NOMO-1 treated with DMSO at 0.1 percent for 48 hours (cell line): ENCODE data around the gene BCAS2.
A peak's percentile ranks its signal among the peaks of the same experiment; 100 is the strongest.

Source experiments
- DNase-seq: peaks from one replicate; lab custom pipeline; 2025; ENCODE audit not compliant: unreplicated experiment; lab: John Stamatoyannopoulos, UW

BCAS2 gene

DNA sequence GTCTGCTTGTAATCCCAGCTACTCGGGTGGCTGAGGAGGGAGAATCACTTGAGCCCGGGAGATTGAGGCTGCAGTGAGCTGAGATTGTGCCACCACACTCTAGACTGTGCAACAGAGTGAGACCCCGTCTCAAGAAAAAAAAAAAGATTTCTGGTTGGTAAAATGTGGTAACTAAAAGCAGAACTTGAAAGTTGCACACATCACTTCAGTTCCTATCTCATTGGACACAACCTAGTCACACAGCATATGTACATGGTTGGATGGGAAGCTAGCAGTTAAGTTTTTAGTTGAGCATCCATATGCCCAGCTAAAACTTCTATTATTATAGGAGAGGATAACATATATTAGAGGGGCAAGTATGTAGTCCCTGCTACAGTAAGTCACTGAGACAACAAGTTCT lies 22.1 kb downstream of the BCAS2 start:
- peak; percentile 78 for DNase-seq

DNA sequence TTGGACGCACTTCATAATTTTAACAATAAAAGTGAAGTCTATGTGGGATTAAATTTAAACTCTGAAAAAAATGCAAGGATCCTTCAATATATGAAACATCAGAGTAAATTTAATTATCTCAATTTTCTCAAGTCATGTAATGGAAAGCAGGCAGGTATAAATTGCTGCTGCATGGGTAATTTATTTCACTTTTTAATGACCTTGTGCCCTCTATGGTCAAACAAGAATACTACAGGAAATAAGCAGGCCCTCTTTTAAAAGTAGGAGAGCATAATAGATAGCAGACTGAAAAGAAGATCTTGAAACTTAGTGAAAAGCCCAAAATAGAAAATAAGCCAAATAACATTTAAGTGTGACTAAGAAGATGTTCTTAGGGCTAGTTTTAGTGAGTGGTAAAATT lies 22.9 kb downstream of the BCAS2 start:
- DNase-seq: peak; percentile 52

DNA sequence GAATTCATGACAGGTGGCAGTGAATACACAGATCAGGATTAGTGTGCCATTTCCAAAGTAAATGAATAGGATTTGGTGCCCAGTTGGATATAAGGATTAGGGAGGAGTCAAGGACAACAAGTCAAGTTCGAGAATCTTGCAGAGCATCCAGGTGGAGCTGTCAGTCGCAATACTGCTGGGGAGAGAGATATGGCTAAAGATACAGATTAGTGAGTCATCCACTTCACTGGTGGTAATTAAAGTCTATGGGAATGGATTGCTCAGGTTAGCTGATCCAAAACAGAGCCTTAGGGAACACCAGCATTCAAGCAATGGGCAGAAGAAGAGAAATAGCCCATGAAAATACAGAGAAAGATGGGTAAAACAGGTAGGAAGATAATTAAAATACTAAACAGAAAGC lies 26.8 kb downstream of the BCAS2 start:
- DNase-seq: no peak

DNA sequence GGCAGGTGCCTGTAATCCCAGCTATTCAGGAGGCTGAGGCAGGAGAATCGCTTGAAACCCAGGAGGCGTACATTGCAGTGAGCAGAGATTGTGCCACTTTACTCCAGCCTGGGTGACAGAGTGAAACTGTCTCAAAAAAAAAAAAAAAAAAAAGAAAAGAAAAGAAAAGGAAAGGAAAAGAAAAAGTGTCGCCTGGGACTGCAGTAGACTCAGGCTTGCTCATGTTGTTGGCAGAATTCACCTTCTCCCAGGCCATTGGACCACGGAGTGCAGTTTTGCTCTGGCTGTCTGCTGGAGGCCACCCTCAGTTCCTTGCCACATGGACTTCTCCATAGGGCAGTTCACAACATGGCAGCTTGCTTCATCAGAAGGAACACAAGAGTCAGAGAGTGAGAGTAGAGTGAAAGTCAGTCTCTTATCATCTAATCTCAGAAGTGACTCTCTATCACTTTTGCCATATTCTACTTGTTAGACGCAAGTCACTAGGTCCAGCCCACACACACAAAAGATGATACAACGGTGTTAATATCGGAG lies 29.2 kb downstream of the BCAS2 start:
- no peak for DNase-seq

DNA sequence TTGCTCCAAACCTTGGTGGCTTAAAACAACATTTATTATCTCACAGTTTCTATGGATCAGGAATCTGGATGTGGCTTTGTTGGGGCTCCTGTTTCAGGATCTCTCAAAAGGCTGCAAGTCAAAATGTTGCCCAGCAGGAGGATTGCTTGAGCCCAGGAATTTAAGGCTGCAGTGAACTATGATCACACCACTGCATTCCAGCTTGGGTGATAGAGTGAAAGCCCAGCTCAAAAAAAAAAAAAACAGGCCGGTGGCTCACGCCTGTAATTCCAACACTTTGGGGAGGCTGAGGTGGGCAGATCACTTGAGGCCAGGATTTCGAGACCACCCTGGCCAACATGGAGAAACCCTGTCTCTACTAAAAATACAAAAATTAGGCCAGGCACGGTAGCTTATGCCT lies 30.0 kb downstream of the BCAS2 start:
- no peak for DNase-seq

DNA sequence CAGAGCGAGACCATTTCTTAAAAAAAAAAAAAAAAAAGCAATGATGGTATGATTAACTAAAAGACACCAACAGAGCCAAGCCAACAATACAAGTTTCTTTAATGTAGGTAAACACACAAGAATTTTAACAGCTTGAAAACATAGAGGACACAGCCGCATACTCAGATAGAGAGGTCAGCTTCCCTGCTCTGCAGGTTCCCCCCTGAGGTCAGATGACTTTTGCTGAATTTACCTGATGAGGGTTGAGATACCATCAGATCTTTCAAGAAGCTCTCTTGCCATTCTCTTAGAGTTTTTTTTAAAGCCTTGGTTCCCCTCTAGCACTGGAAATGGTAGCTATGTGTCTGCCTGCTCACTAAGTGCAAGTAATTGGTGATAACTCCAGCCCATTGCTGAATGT lies 31.1 kb downstream of the BCAS2 start:
- DNase-seq: no peak

DNA sequence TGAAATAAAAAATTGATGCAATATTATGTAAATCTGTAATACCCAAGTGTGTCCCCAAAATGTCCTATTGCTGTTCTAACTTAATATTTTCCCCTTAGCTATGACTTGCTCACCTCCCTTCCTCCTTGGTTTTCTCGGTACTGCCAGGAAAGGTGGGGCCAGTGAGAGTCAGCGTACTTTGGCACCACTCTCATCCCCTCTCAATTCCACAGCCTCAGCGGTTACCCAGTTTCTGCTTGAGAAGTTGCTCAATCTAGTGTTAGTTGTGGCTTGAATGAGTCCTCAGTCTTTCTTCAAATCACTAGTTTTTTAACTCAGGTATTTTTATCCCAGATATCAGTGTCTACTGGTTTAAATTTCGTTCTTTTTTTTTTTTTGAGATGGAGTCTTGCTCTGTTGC lies 32.3 kb downstream of the BCAS2 start:
- peak; percentile 68 for DNase-seq

DNA sequence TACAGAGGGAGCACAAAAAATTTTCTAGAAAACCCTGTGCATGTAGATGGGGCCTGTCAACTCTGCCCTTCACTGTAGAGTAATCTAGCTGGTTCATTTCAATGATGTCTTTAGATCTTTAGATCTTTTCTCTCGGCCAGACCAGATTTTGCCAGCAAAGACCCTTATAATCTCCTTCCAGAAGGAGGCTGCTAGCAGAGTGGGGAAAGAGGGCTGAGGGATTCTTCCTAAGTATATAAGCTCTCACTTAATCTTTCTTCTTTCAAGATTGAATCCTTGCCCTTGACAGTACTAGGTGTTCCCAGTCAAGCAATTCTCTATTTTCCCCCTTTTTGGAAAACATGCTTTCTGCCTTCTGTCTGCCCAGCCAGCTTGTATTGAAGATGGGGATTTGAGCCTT lies 34.3 kb downstream of the BCAS2 start:
- no peak for DNase-seq

DNA sequence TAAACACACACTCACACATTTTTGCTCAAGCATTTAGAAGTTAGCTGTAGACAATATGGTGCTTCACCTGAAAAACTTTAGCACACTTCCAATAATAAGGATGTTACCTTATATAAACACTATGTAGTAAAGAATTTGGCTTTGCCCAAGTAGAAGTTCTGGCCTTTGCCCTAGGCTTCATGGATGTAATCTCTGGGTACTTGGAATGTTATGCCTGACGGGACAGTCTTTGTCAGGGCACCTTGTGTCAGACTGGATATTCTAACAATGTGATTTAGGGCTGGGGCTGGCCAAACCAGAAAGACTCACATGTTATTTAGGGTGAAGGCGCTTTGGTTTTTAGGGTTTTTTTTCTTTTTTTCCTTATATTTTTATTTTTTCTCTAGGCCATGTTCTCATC lies 35.6 kb downstream of the BCAS2 start:
- DNase-seq: no peak

DNA sequence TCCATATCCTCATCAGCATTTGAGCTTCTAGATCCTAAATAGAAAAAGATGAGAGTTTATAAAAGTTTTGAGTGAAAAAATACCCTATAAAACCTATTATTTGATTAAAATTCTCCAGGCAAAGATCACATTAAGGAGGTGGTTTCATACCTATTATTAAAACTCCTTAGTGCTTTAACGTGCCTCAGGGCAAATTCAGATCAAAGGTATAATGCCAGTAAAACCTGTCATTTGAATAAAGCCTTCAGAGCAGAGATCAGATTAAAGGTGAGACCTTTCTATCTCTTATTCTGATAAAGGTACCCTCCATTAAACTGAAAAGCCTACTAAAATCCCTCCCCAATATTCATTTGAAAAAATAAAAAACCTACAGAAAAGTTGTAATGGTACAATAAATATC lies 36.1 kb downstream of the BCAS2 start:
- no peak for DNase-seq

DNA sequence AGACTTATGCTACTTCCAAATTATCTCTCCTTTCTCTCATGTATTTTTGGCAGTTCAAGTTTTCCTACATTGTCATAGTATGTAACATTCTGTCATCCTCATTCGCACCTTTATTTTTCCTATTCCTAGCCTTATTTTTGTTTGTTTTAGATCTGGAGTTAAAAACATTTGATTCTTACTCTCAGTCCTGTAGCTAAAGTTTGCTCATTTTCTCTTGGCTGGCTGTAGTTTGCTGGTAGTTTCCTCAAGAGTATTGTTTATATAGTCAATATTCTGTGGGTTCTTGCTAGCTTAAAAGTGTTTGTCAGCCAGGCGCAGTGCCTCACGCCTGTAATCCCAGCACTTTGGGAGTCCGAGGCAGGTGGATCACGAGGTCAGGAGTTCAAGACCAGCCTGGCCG lies 40.6 kb downstream of the BCAS2 start:
- no peak for DNase-seq

DNA sequence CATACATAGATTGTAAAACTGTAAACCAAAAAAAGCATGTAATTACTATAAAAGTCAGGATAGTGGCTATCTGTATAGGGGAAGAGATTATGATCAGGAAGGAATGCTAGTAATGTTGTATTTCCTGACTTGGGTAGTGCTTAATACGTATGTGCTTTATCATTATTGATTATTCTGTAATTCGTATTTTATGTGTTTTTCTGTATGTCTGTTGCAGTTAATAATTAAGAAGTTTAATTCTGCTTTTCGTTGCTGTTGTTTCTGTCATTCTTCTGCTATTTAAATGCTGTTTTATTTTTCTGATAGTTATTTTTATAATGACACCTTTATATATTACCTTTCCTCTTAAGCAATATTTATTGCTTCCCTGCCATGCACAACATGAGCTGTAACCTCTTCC lies 41.1 kb downstream of the BCAS2 start:
- DNase-seq: no peak

DNA sequence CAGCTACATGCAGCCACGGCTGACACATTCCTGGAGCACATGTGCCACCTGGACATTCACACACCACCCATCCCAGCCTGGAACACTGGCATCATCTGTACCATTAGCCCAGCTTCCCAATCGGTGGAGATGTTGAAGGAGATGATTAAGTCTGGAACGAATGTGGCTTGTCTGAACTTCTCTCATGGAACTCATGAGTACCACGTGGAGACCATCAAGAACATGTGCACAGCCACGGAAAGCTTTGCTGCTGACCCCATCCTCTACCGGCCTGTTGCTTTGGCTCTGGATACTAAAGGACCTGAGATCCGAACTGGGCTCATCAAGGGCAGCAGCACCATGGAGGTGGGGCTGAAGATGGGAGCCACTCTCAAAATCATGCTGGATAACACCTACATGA lies 45.4 kb downstream of the BCAS2 start:
- DNase-seq: no peak

DNA sequence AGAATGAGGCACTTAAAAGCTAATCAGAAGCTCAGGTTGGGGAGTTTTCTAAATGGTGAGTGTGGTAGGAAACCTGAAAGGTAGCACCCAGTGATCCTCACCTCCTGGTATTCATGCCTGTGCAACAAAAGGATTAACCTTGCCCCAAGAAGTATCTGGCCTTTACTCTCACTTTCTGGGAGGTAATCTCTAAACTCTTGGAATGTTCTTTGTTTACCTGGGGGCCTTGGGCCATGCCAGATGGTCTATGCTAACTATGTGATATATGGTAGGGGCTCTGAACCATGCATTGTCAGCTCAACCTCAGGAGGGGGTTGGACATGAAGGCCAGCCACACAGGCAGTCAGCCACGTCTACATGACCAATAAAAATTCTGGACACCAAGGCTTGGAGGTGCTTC lies 46.0 kb downstream of the BCAS2 start:
- DNase-seq: no peak

DNA sequence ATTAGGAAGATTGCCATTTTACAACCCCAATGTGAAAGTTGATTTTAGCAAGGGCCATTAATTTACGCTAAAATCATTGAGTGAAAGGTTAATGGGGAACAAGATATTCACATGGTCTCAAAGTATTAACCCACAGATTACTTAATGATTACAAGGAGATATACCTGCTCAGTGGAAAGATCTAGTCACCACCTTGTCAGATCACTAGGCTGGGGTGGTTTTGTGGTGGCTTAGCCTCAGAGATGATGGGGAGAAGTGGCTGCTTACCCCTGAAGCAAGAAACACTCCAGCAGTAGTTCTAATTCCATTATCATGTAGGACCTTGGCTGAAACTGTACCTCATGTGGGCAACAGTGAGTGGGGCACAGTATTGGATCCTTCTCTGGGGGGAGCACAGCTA lies 50.3 kb downstream of the BCAS2 start:
- DNase-seq: no peak

DNA sequence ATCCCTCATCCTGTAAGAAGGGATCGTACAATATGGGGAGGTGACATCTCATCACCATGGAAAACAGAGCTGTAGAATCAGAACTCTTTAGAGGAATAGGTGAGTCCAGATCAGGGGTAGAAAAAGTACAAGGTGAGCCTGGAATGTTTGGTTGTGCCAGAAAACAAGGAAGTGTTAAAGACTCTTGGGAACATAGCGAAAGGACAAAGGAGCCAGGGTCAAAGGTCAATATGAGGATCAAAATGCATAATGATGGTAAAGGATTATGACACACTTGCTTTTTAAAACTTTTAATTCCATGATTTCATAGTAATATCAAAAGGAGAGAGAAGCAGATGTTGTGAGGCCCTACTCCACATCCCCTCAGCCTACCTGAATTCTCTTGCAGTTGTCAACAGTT lies 51.2 kb downstream of the BCAS2 start:
- DNase-seq: no peak

DNA sequence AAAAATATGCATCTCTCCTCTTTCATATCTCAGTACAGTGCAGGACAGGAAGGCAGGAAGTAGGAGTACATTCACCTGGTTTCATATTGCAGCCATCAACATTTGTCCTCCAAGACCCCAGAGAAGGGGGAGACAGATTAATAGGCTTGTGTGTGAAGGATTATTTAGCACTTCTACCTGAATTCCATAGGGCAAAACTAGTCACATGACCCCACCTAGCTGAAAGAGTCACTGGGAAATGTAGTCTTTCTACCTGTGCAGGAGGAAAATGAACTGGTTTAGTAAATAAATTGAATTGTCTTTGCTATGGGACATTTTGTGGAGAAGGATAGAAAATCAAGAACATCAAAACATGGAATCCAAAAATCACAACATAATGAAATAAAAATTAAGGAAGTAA lies 56.5 kb downstream of the BCAS2 start:
- no peak for DNase-seq

DNA sequence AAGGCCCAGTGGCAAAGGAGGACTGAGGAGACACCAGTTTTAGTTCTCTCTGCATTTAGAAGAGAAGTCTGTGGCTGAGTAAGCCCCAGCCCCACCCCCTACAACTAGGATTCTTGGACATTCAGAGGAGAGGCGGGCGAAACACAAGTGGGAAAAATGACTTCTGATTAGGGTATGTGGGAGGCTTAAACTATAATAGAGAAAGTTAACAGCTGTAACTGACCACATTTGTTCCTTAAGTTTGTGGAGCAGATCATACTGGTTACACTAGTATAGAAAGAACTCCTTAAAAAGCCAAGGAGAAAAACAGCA lies 59.2 kb downstream of the BCAS2 start:
- no peak for DNase-seq

DNA sequence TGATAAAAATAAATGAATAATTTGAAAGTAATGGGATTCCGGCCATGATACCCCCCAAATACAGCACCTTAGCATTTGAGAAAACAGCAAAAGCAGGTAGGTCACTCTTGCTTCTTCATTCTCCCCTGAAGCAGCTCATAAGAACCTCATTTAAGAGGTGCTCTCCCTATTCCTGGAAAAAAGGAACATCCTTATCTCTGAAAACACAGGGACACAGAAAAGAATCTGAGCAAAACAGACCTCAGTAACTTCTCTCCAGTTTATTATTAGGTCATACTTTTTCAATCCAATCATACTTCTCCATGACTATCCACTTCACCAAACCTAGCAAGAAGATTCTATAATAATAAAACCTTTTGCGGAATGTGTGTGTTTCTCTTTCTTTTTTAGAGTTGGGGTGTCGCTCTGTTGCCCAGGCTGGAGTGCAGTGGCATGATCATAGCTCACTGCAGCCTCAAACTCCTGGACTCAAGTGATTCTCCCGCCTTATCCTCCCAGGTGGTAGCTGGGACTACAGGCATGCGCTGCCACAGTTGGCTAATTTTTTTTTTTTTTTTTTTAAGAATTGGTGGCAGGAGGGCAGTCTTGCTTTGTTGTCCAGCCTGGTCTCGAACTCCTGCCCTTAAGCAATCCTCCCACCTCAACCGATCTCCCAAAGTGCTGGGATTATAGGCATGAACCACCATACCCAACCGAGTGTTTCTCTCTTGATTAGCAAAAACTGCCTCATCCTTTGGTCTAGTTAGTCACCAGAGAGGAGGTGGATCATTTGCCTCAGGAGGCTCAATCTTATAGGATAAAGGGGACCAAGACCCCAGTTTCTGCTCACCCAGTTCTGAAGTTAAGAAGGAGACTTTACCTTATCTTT lies 59.8 kb downstream of the BCAS2 start:
- no peak for DNase-seq
